PFSK-1 (cell line): ENCODE data around the gene OR1S2. TPM values are rescaled to one million over a fixed set of nuclear protein-coding genes. Genes with fewer than 3 reads are reported as not detected.

Source experiments
- FOXP2 ChIP-seq: optimal IDR thresholded peaks from 2 replicates; pipeline ENCODE3; 2011; ENCODE audit warnings: borderline replicate concordance, control low read depth, inconsistent platforms; ENCODE audit not compliant: insufficient read depth; ENCODE audit errors: extremely low read length, extremely low read depth
- POLR2AphosphoS5 ChIP-seq: IDR thresholded peaks from 2 replicates; pipeline ENCODE4 v1.6.1; 2012; ENCODE audit warnings: low read depth, mild to moderate bottlenecking, control low read depth, low read length, moderate library complexity
- REST ChIP-seq, 2 experiments: IDR thresholded peaks; 2 replicates each; pipeline versions ENCODE4 v1.6.1 to v1.8.0; 2011 to 2012; ENCODE audit warnings: low read depth in 2 of 2, low read length in 2 of 2, control low read depth in 1 of 2, inconsistent platforms in 1 of 2, mild to moderate bottlenecking in 1 of 2, moderate library complexity in 1 of 2; ENCODE audit not compliant: insufficient read depth in 1 of 2
- SIN3A ChIP-seq: IDR thresholded peaks from 2 replicates; pipeline ENCODE4 v1.6.1; 2012; ENCODE audit warnings: mild to moderate bottlenecking, low read length, moderate library complexity, borderline replicate concordance; ENCODE audit not compliant: insufficient read depth
- TAF1 ChIP-seq: IDR thresholded peaks from 2 replicates; pipeline ENCODE4 v1.6.1; 2012; ENCODE audit warnings: low read length, control low read depth, borderline replicate concordance; ENCODE audit not compliant: insufficient read depth
- polyA plus RNA-seq: library from polyadenylated mRNA; unstranded; fragments of >200 nt; gene quantifications from one replicate; pipeline ENCODE4 v1.2.1, GENCODE V29; 2012; ENCODE audit warnings: low read depth, missing spikeins; ENCODE audit not compliant: insufficient read length

The OR1S2 gene
- not detected for polyA plus RNA-seq

GRCh38 chr11:58204042-58204441 lies at the start of gene OR1S2:
Gene OR1S2, minus strand, starts transcription at chr11:58204142. Its CDS starts 0 bp downstream, at chr11:58204142.
- no peak for TF ChIP-seq FOXP2
- no peak for TF ChIP-seq SIN3A
- TF ChIP-seq TAF1: no peak
- no peak for TF ChIP-seq REST (IDR thresholded peaks at IDR 0.05; ENCODE audit: insufficient read depth in 1 of 2, low read depth in 2 of 2, low read length in 2 of 2)
- no peak for TF ChIP-seq POLR2AphosphoS5

GRCh38 chr11:58243954-58244353 lies 40.0 kb upstream of the OR1S2 start:
- no peak for TF ChIP-seq REST (IDR thresholded peaks at IDR 0.05; ENCODE audit: insufficient read depth in 1 of 2, low read depth in 2 of 2, low read length in 2 of 2)
- TF ChIP-seq FOXP2: no peak
- no peak for TF ChIP-seq SIN3A
- no peak for TF ChIP-seq POLR2AphosphoS5
- no peak for TF ChIP-seq TAF1

DNA sequence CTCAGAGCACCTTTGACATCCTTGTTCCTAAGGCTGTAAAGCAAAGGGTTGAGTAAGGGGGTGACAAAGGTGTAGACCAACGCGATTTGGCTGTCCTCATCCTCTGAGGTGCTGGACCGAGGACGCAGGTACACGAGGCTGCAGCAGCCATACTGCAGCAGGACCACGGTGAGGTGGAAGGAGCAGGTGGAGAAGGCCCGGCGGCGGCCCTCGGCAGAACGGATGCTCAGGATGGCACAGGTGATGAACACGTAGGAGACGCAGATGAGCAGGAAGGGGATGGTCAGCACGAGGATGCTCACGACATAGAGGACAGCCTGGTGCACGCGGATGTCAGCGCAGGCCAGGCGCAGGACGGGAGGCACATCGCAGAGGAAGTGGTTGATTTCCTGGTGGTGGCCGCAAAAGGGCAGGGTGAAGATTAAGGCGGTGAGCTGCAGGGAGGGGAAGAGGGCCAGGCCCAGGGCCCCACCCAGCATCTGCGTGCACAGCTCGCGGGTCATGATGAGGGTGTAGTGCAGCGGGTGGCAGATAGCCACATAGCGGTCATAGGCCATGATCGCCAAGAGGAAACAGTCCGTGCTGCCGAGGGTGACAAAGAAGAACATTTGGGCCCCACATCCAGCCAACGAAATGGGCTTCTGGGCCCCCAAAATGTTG lies 24.1 kb upstream of the OR1S2 start:
- TF ChIP-seq FOXP2: no peak
- no peak for TF ChIP-seq SIN3A
- TF ChIP-seq TAF1: no peak
- no peak for TF ChIP-seq POLR2AphosphoS5
- TF ChIP-seq REST (IDR thresholded peaks at IDR 0.05; ENCODE audit: insufficient read depth in 1 of 2, low read depth in 2 of 2, low read length in 2 of 2): no peak

GRCh38 chr11:58222721-58223120 lies 18.8 kb upstream of the OR1S2 start:
- TF ChIP-seq POLR2AphosphoS5: no peak
- TF ChIP-seq REST (IDR thresholded peaks at IDR 0.05; ENCODE audit: insufficient read depth in 1 of 2, low read depth in 2 of 2, low read length in 2 of 2): no peak
- TF ChIP-seq FOXP2: no peak
- TF ChIP-seq SIN3A: no peak
- no peak for TF ChIP-seq TAF1
